ENCODE measurements around the gene ANGPTL5.
A peak's percentile ranks its signal among the peaks of the same experiment; 100 is the strongest.

ANGPTL5 gene

GRCh38 chr11:101914738-101915426 is 1.4 kb downstream of the ANGPTL5 start, which contains the start of gene CEP126:
TSS of gene CEP126 (plus strand) at chr11:101915010. CDS start at chr11:101915285, 275 bp downstream.
- peak within 1 kb of the TSS; percentile 83 for H3K4me3 ChIP-seq (ENCODE audit: low read length)
- TF ChIP-seq CTCF (conservative IDR thresholded peaks at IDR 0.05; ENCODE audit: low read length), result peak; percentile 45
- peak; percentile 95 for DNase-seq (ENCODE audit: low read depth)

- DNase-seq (ENCODE audit: low read depth), result peak; percentile 64
Measured at GRCh38 chr11:101914341-101914737, 2.0 kb downstream of the ANGPTL5 start.

DNA sequence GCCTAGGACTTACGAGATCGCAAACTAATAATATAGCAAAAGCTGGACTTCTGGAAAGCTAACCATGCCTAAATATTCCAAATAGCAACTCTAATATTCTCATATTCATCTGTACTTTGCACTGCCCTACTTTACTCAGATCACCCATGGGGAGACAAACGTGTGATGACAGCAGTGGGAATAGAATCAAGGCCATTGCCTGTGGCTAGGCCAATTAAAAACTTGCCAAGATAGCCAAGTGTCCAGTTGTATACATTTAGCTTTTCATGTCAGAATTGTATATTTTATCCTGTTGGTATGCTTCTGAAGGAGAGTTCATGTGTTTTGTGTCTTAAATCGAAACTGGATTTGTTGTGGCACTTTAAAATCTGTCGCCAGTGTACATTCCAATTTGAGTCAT is 2.7 kb downstream of the ANGPTL5 start:
- TF ChIP-seq CTCF (conservative IDR thresholded peaks at IDR 0.05; ENCODE audit: low read length), result no peak
- H3K4me3 ChIP-seq (ENCODE audit: low read length), result no peak overlapping the region

More at GRCh38 chr11:101914341-101914737, 2.0 kb downstream of the ANGPTL5 start:
- peak overlapping the region; percentile 83 for H3K4me3 ChIP-seq (ENCODE audit: low read length)
- TF ChIP-seq CTCF (conservative IDR thresholded peaks at IDR 0.05; ENCODE audit: low read length), result 0 out of 2 replicates have a peak, but pooled peaks have one; percentile 4

DNA sequence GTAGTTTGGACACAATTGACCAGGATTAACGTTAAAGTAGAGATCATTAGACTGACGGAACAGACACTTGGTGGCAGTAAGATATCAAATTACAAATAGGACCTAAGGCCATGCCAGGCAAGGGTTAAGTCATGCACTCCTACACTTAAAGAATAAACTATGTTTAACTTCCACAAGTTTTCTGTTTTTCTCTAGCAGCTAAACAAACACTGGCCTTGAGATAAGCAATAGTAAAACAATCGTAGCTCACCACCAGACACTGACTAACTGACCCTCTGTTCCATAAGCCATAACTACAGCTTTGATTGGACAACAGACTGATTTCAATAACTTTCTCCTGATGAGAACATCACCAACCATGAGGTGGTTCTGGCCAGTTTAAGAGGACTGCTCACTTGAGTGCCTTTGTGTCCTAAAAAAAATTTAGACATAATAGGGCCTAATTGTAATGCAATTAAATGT is 3.5 kb downstream of the ANGPTL5 start:
- no peak for DNase-seq (ENCODE audit: low read depth)
- H3K4me3 ChIP-seq (ENCODE audit: low read length), result no peak overlapping the region
- no peak for TF ChIP-seq CTCF (conservative IDR thresholded peaks at IDR 0.05; ENCODE audit: low read length)

More for the DNA sequence above, 2.7 kb downstream of the ANGPTL5 start:
- DNase-seq (ENCODE audit: low read depth), result no peak

- no peak overlapping the region for H3K4me3 ChIP-seq (ENCODE audit: low read length)
- no peak for TF ChIP-seq CTCF (conservative IDR thresholded peaks at IDR 0.05; ENCODE audit: low read length)
- DNase-seq (ENCODE audit: low read depth), result peak; percentile 9
Measured at GRCh38 chr11:101909087-101909486, 7.2 kb downstream of the ANGPTL5 start.

DNA sequence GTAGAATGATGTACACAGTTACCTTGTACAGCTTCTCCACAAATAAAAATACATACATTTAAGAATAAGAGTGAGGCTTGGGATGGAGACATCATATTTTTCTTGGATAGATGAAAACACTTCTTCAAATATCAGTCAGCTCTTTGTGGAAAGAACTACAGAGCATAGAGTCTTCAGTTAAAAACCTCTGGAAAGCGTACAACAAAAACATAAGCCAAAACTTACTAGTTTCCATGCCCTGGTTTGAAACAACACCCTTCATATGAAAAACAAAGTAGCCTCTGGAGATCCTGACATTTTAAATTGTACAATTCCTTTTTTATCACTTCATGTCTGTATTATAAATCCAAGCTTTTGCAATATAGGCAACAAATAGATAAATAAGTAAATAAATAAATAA is 8.5 kb downstream of the ANGPTL5 start:
- no peak for DNase-seq (ENCODE audit: low read depth)
- TF ChIP-seq CTCF (conservative IDR thresholded peaks at IDR 0.05; ENCODE audit: low read length), result no peak
- no peak overlapping the region for H3K4me3 ChIP-seq (ENCODE audit: low read length)

DNA sequence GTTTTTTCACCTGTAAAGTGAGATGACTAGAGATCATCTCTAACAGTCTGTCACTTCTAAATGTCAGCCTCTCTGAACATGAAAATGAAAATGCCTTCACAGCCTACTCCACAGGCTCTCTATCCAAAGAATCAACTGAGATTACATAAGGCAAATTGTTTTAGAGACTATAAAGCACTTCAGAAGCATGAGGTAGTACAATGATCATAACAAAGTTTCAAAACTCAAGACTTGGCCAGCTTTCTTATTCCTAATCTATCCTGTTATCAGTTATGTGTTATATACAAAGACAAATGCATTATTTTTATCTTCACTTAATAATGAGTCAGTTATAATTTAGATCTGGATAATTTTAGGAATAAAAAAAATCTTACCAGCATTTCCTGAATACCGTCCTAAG is 21.8 kb downstream of the ANGPTL5 start:
- no peak overlapping the region for H3K4me3 ChIP-seq (ENCODE audit: low read length)
- no peak for TF ChIP-seq CTCF (conservative IDR thresholded peaks at IDR 0.05; ENCODE audit: low read length)
- DNase-seq (ENCODE audit: low read depth), result no peak

All from AG10803 (cell line).